GM18508 (cell line): Measurements from ENCODE around the gene SLC35F3.
"Not testable (repeated sequence)": the region's sequence is repeated elsewhere in the genome, so short reads cannot be mapped to it uniquely, and the experiment has no call there.

Source experiments
- ATAC-seq: cut with Tn5 transposase; IDR thresholded peaks from one replicate; pipeline ENCODE4 v1.9.1; 2021; ENCODE audit warnings: moderate number of reproducible peaks; ENCODE audit not compliant: insufficient read depth, unreplicated experiment

SLC35F3 gene

GRCh38 chr1:234127026-234127671, 222.7 kb downstream of the SLC35F3 start:
- ATAC-seq, result no peak

- no peak for ATAC-seq
Measured at GRCh38 chr1:234132795-234133194, 228.3 kb downstream of the SLC35F3 start.

- ATAC-seq, result no peak
Measured at GRCh38 chr1:234134878-234135277, 230.4 kb downstream of the SLC35F3 start.

GRCh38 chr1:234135501-234135900, 231.0 kb downstream of the SLC35F3 start:
- no peak for ATAC-seq

- ATAC-seq, result no peak
Measured at GRCh38 chr1:234136073-234136472, 231.6 kb downstream of the SLC35F3 start.

- no peak for ATAC-seq
Measured at GRCh38 chr1:234139966-234140365, 235.5 kb downstream of the SLC35F3 start.

GRCh38 chr1:234140388-234140787, 235.9 kb downstream of the SLC35F3 start:
- no peak for ATAC-seq

- no peak for ATAC-seq
Measured at GRCh38 chr1:234141006-234141405, 236.5 kb downstream of the SLC35F3 start.

- ATAC-seq, result no peak
Measured at GRCh38 chr1:234143681-234144080, 239.2 kb downstream of the SLC35F3 start.

- ATAC-seq, result no peak
Measured at GRCh38 chr1:234144901-234145300, 240.4 kb downstream of the SLC35F3 start.

GRCh38 chr1:234148350-234148749, 243.9 kb downstream of the SLC35F3 start:
- no peak for ATAC-seq

- ATAC-seq, result no peak
Measured at GRCh38 chr1:234148816-234149215, 244.3 kb downstream of the SLC35F3 start.

- no peak for ATAC-seq
Measured at GRCh38 chr1:234149217-234149616, 244.7 kb downstream of the SLC35F3 start.

- no peak for ATAC-seq
Measured at GRCh38 chr1:234150892-234151291, 246.4 kb downstream of the SLC35F3 start.

GRCh38 chr1:234152344-234152743, 247.9 kb downstream of the SLC35F3 start:
- not testable (repeated sequence) for ATAC-seq

- no peak for ATAC-seq
Measured at GRCh38 chr1:234154320-234155251, 250.1 kb downstream of the SLC35F3 start.

- no peak for ATAC-seq
Measured at GRCh38 chr1:234162661-234163060, 258.2 kb downstream of the SLC35F3 start.

- no peak for ATAC-seq
Measured at GRCh38 chr1:234163267-234163919, 258.9 kb downstream of the SLC35F3 start.

- no peak for ATAC-seq
Measured at GRCh38 chr1:234164098-234164709, 259.7 kb downstream of the SLC35F3 start.

- ATAC-seq, result no peak
Measured at GRCh38 chr1:234168061-234168724, 263.7 kb downstream of the SLC35F3 start.
